CD4-positive, alpha-beta T cell treated with Interleukin-6 at 100 ng/mL for 8 hours (primary cell): ENCODE measurements around the gene PTH2R.
A peak's percentile ranks its signal among the peaks of the same experiment; 100 is the strongest.
"Not testable (repeated sequence)": the region's sequence is repeated elsewhere in the genome, so short reads cannot be mapped to it uniquely, and the experiment has no call there.

Experiments
- DNase-seq: peaks from one replicate; pipeline ENCODE4 v3.0.0-alpha.2; 2020; ENCODE audit warnings: mixed read lengths, low spot score

Gene PTH2R

GRCh38 chr2:208406474-208407451 lies at the start of gene PTH2R:
Gene PTH2R (plus strand): TSS chr2:208406792. CDS start chr2:208407044, 252 bp downstream.
- no peak for DNase-seq

- DNase-seq = no peak
Observed at GRCh38 chr2:208356846-208357574, 49.6 kb upstream of the PTH2R start.

- no peak for DNase-seq
Observed at GRCh38 chr2:208358758-208359631, 47.6 kb upstream of the PTH2R start.

- DNase-seq = no peak
Observed at GRCh38 chr2:208359632-208359986, 47.0 kb upstream of the PTH2R start.

- DNase-seq = no peak
Observed at GRCh38 chr2:208360259-208361076, 46.1 kb upstream of the PTH2R start.

GRCh38 chr2:208361077-208361441 lies 45.5 kb upstream of the PTH2R start:
- no peak for DNase-seq

GRCh38 chr2:208363485-208363884 lies 43.1 kb upstream of the PTH2R start:
- no peak for DNase-seq

- DNase-seq = no peak
Observed at GRCh38 chr2:208366215-208367127, 40.1 kb upstream of the PTH2R start.

- no peak for DNase-seq
Observed at GRCh38 chr2:208369091-208369490, 37.5 kb upstream of the PTH2R start.

GRCh38 chr2:208370881-208371633 lies 35.5 kb upstream of the PTH2R start:
- no peak for DNase-seq

- no peak for DNase-seq
Observed at GRCh38 chr2:208371634-208371935, 35.0 kb upstream of the PTH2R start.

GRCh38 chr2:208373460-208374089 lies 33.0 kb upstream of the PTH2R start:
- DNase-seq = peak; percentile 29

GRCh38 chr2:208375491-208376068 lies 31.0 kb upstream of the PTH2R start:
- DNase-seq = no peak

GRCh38 chr2:208377344-208377860 lies 29.2 kb upstream of the PTH2R start:
- not testable (repeated sequence) for DNase-seq

GRCh38 chr2:208379192-208379591 lies 27.4 kb upstream of the PTH2R start:
- DNase-seq = no peak

- DNase-seq = no peak
Observed at GRCh38 chr2:208384637-208385036, 22.0 kb upstream of the PTH2R start.

GRCh38 chr2:208386541-208386940 lies 20.1 kb upstream of the PTH2R start:
- no peak for DNase-seq

- no peak for DNase-seq
Observed at GRCh38 chr2:208389940-208390339, 16.7 kb upstream of the PTH2R start.

GRCh38 chr2:208392300-208392699 lies 14.3 kb upstream of the PTH2R start:
- no peak for DNase-seq
